ENCODE results near the gene FSIP1. TPM values are rescaled to one million over a fixed set of nuclear protein-coding genes. Genes with fewer than 3 reads are reported as not detected.
A peak's percentile ranks its signal among the peaks of the same experiment; 100 is the strongest.

The FSIP1 gene
- total RNA-seq, 1 experiment from 2014 or later = 1.1 TPM

- DNase-seq (ENCODE audit: low read depth) = no peak
Measured at GRCh38 chr15:39792844-39793335, 10.2 kb upstream of the FSIP1 start.

DNA sequence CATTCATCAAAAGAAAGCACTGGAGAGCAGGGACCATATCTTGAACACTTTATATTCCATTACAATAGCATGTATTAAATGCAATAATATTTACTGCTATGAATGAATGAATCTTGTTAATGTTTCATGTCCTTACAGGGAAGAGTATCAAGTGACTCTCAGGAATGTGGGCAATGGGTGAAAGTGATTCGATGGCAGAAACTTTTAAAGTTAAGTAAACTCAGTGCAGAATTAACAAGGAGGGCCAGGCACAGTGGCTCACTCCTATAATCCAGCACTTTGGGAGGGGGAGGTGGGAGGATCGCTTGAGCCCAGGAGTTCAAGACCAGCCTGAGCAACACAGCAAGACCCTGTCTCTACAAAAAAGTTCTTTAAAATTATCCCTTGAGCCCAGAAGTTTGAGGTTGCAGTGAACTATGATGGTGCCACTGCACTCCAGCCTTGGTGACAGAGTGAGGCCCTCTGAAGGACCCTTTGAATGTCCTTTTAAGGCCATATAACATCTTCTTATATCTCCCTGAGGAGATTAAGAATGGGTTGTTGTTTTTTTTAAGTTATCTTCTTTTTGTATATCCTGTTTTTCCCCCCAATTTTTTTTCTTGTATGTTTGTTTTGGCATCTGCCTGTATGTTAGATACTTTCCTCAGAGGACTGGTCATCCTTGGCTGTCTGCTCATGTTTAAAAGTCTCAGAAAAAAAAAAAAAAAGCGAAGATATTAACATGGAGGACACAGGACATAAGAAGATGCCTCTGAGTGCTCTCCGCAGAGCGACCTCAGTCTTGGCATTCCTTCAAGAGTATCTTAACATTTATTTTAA lies 9.6 kb upstream of the FSIP1 start:
- DNase-seq (ENCODE audit: low read depth) = no peak

DNA sequence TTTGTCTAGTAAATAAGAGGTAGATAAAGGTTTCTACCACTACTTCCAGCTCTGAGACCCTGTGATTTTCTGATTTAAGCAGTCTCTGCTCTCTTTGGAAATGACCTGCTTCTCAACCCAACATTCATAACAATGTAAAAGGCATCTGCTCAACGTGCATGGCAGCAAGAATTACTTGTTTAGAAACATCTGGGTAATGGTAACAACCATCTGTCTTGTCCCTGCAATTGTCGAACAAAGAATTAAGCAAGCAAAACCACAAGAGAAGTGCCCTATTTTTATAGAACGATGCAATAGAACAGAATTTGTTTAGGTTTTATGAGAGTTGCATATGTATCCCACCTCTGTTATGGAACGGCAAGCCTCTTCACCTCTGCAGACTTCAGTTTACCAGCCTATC lies 7.1 kb upstream of the FSIP1 start:
- no peak for DNase-seq (ENCODE audit: low read depth)

DNA sequence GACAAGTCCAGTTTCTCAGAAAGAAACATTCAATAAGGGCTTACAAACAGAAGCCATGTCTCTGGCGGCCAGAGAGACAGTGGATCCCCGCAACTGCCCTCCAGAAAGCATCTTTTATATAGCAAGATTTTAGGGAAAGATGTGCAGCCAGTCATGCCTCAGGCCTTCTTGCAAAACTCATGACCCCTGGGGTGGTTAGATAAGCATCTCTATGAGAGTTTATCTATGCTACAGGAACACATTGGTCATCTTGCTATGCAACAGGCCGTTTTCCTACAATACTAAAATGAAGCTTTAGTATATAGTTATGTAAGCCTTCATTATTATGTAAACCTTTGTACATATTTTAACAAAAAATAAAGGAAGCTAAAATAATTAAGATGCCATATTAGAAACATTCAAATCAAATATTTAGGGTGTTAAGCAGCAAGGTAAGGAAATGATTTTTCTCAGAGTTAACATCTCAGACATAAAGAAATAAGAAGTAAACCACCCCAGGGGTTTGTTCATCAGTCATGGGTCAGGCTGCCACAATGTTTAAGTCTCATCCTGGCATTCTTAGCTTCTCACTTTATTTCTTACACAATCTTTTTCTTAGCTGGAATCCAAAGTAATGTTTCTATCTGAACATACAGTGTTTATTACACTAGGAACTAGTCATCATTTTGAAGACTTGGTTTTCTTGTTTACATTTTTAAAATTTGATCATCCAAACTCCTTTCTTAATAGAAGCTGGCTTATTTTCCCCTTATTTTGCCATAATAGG lies 6.3 kb upstream of the FSIP1 start:
- no peak for DNase-seq (ENCODE audit: low read depth)

DNA sequence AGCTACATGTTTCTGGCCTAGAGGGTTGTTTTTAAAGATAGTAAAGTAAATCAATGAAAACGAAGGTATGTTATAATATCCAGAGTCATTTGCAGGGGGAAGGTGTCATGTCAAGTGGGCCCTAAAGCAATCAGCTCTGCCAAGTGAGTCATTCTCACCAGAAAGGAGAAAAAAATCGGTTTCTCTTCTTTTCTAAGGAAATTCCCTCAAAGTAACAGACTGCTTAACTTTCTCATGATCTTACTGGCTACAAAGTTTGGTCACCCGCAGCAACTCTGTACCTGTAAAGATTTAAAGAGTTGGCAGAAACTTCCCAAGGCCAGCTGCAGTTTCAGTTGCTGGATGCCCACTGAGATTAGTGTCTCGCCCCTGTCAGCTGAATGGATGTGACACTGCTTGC lies 5.5 kb upstream of the FSIP1 start:
- DNase-seq (ENCODE audit: low read depth) = no peak

DNA sequence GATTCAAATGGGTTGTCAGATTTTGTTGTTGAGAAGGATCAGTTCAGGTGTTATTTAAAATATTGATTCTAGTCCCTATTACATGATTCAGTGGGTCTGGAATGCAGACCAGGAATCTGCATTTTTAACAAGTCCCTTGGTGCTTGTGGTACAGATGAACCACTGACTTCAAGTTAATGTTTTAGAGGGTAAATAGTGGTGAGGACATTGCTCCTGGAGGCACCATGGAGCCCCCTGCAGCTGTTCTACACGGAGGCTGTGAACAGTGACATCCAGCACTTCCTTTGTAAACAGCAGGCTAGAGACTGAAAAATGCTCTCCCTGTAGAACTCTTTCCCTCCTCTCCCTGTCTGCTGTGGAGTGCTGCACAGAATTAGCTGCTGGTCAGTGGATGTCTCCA lies 4.8 kb upstream of the FSIP1 start:
- DNase-seq (ENCODE audit: low read depth) = peak; percentile 81

DNA sequence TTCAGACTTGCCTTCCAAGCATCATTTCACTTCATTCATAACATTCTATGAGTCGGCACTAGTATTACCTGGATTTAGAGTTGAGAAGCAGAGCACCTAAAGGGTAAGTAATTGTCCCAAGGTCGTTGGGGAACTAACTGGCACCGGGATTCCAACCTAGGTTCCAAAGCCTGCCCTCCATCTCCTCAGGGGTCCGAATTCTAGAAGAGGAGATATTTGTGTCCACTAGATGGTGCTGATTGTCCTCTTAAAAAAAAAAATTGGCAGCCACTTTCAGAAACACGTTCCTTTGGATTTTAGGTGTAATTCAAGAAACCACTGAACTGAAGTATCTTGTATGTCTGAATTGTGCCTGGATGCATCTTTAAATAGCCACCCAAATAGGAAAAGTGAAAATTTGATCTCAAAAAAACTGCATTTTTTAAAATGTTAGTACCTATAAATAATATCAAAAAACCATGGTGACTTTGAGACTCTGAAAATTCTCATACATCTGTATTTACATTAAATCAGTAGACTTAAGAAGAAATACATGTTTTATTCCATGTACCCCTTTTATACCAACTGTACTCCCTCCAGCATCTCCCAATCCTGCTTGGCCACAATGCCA lies 3.9 kb upstream of the FSIP1 start:
- peak; percentile 72 for DNase-seq (ENCODE audit: low read depth)

GRCh38 chr15:39785841-39786240 lies 3.2 kb upstream of the FSIP1 start:
- no peak for DNase-seq (ENCODE audit: low read depth)

- DNase-seq (ENCODE audit: low read depth) = no peak
Measured at GRCh38 chr15:39785139-39785538, 2.5 kb upstream of the FSIP1 start.

DNA sequence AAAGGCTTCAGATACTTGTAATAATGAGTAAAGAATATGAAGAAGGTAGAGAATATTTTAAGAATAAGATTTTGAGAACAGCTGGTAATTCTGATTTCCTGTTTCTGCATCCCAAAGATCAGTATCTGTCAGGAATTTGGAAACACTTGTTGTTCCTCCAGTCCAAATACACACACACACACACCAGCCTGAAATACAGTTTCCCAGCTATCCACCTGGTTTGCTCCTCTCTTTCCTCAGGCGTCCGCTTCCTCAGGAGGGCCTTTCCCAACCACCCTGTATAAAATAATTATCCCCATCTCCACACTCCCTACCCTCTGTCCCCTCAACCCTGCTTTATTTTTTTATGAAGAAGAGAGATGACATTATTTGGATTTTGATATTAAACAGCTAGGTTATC lies 2.0 kb upstream of the FSIP1 start:
- no peak for DNase-seq (ENCODE audit: low read depth)

GRCh38 chr15:39784125-39784524 lies 1.5 kb upstream of the FSIP1 start:
- DNase-seq (ENCODE audit: low read depth) = peak; percentile 42

DNA sequence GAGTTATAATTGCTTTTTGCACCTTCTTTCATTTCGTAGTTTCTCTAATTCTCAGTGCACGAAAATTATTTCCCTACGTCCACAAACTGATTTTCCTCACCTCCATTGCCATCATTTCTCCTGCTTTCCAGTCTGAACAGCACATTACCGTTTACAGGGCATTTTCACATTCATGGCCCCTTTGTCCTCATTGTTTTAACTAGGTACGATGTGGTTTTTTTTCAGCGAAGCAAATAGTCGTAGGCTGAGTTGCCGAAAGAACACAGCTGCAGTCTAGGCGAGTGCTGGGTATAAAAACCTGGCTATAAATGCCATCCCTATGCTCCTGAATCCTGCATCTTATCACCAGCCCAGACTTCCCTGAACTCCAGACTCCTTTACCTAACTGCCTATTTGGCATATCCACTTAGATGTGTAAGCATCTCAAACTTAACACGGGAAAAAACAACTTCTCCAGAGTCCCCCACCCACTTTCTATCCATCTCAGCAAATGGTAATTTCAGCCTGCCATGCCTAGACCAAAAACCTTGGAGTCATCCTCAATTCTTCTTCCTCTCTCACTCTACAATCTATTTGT lies 691 bp upstream of the FSIP1 start:
- DNase-seq (ENCODE audit: low read depth) = no peak

DNA sequence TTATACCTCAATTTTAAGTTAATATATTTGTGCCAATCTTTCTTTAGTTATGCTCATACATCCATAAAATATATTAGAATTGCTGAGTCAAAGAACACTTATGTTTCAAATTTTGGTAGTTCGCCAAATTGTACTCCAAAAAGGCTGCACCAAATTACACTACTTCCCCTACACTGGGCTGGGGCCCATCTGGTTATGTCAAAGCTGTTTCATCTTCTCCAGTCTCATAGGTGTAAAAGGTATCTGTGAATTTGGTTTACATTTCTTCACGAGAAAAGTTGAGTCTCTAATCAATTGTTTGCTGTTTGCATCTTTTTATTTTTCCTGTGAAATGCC lies 706 bp downstream of the FSIP1 start:
- no peak for DNase-seq (ENCODE audit: low read depth)

DNA sequence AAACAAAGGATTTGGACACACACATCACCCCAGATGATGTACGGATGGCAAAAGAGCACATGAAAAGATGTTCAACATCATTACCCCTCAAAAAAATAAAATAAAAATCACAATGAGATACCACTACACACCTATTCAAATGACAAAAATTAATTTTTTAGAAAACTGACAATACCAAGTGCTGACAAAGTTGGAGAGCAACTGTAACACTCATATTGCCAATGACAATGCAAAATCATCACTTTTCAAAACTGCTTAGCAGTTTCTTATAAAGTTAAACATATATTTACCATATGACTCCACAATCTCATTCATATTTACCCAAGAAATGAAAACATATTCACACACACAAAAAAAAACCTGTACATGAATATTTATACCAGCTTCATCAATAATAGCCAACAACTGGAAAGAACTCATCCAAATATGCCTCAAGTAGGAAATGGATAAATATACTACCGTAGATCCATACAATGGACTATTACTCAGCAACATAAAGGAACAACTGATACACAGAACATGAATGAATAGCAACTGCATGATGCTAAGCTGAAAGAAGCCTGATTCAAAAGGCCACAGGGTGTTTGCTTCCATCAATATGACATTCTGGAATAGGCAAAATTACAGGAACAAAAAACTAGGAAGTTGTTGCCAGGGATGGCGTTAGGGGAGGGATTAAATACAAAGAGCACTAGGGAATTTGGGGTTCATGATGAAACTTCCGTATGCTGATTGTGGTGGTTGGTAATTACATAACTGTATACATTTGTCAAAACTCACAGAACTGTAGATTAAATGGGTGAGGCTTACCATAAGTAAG lies 1.3 kb downstream of the FSIP1 start:
- no peak for DNase-seq (ENCODE audit: low read depth)

DNA sequence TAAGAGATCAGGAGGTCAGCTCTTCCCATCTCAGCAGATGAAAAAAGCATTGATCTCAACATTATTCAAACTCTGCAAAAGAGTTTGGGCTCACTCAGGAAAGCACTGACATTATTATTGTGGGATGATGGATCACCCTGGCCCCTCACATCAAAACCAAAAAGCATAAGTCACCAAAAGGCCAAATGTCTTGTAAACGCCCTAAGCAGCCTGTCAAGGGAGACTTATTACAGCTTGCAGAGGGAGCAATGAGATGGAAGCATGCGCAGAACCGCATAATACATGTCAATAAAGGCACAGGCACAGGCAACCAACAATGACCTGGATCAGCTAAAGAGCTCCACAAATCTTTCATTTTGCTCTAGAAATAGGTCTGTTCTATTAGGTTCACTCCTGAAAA lies 4.6 kb downstream of the FSIP1 start:
- DNase-seq (ENCODE audit: low read depth) = no peak

GRCh38 chr15:39777496-39777895 lies 5.1 kb downstream of the FSIP1 start:
- no peak for DNase-seq (ENCODE audit: low read depth)

- no peak for DNase-seq (ENCODE audit: low read depth)
Measured at GRCh38 chr15:39776068-39776467, 6.6 kb downstream of the FSIP1 start.

DNA sequence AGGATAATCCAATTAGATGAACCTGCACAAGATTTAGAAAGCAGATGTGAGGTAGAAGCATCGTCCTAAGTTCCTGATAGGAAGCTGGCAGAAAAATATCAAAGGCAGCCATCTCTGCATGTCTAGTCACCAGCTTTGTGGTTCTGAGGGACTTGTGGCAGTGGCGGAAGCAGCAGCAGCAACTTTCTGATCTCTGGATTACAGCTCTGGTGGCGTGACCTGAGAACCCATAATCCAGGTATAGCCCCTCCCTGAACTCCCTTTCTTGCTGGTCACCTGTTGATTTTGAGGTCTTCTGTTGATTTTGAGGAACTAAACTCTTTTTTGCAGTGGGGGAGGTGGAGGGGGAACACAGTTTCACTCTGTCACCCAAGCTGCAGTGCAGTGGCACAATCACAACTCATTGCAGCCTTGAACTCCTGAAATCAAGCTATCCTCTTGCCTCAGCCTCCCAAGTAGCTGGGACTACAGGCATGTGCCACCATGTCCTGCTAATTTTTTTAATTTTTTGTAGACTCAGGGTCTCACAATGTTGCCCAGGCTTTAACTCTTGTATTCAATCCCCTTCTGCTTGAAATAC lies 7.9 kb downstream of the FSIP1 start:
- no peak for DNase-seq (ENCODE audit: low read depth)

GRCh38 chr15:39770748-39771689 lies 11.6 kb downstream of the FSIP1 start:
- peak; percentile 87 for DNase-seq (ENCODE audit: low read depth)

GRCh38 chr15:39767921-39768320 lies 14.7 kb downstream of the FSIP1 start:
- DNase-seq (ENCODE audit: low read depth) = no peak

Data from LHCN-M2 (cell line).